SK-N-SH (cell line): ENCODE data around the gene CSF2RB.

Experiments
- EP300 ChIP-seq, 2 experiments: IDR thresholded peaks; 2 replicates each; pipeline versions ENCODE4 v1.4.0 to v1.6.1; 2012; ENCODE audit warnings: borderline replicate concordance in 1 of 2, low read depth in 1 of 2, low read length in 1 of 2
- FOSL2 ChIP-seq: IDR thresholded peaks from 2 replicates; pipeline ENCODE4 v1.4.0; 2012; ENCODE audit warnings: low read depth, mild to moderate bottlenecking, moderate library complexity, borderline replicate concordance
- RCOR1 ChIP-seq: fragments of 150-350 bp; IDR thresholded peaks from 2 replicates; pipeline ENCODE4 v1.6.1; 2017; ENCODE audit warnings: antibody characterized with exemption, low read length
- SIN3A ChIP-seq: IDR thresholded peaks from 2 replicates; pipeline ENCODE4 v1.6.1; 2012; ENCODE audit warnings: low read depth, mild to moderate bottlenecking, low read length, moderate library complexity, borderline replicate concordance
- TF ChIP-seq, protein P1 (sequence below): fragments of 200-600 bp; sonication (generic); IDR thresholded peaks from 2 replicates; pipeline ENCODE4 v1.6.1; 2017; ENCODE audit warnings: antibody characterized with exemption, mild to moderate bottlenecking, moderate library complexity
- TF ChIP-seq, protein P2 (sequence below): fragments of 150-350 bp; IDR thresholded peaks from 2 replicates; pipeline ENCODE4 v1.6.1; 2017; ENCODE audit warnings: antibody characterized with exemption, low read length, low read depth, borderline replicate concordance
- TF ChIP-seq, protein P3 (sequence below): IDR thresholded peaks from 2 replicates; pipeline ENCODE4 v1.4.0; 2012; ENCODE audit warnings: low read depth, borderline replicate concordance

DNA sequence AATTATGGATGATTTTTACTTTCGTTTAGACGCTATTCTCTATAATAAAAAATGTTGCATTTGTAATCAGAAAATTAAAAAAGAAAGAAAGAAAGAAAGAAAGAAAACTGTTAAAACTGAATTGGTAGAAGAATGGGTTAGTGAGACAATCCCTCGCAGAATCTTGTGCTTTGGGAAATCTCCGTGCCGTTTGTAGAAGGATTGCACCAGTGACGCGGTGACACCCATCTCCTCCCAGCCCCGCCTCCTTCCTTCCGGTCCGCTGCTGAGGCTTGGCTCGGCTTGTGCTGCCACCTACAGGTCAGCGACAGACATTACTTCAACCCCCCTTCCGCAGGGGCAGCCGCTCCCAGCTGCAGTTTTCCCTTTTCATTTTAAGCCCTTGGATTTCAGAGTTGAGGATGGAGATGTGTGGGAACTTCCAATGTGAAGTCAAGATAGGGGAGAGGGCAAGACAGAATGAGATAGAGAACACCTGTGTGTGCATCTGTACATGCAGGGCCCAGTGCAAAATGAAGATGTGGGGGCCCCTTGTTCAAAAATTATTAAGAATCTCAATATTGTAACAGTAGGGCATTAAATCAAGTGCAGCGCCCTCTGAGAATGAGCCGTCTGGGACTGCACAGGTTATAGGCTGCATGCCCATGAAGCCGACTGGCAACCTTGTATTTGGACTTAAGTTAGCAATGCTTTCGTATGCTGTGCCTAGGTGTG is 64.7 kb downstream of the CSF2RB start:
- TF ChIP-seq, protein P1, sequence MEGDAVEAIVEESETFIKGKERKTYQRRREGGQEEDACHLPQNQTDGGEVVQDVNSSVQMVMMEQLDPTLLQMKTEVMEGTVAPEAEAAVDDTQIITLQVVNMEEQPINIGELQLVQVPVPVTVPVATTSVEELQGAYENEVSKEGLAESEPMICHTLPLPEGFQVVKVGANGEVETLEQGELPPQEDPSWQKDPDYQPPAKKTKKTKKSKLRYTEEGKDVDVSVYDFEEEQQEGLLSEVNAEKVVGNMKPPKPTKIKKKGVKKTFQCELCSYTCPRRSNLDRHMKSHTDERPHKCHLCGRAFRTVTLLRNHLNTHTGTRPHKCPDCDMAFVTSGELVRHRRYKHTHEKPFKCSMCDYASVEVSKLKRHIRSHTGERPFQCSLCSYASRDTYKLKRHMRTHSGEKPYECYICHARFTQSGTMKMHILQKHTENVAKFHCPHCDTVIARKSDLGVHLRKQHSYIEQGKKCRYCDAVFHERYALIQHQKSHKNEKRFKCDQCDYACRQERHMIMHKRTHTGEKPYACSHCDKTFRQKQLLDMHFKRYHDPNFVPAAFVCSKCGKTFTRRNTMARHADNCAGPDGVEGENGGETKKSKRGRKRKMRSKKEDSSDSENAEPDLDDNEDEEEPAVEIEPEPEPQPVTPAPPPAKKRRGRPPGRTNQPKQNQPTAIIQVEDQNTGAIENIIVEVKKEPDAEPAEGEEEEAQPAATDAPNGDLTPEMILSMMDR, result peak; percentile 91
- TF ChIP-seq, protein P2, sequence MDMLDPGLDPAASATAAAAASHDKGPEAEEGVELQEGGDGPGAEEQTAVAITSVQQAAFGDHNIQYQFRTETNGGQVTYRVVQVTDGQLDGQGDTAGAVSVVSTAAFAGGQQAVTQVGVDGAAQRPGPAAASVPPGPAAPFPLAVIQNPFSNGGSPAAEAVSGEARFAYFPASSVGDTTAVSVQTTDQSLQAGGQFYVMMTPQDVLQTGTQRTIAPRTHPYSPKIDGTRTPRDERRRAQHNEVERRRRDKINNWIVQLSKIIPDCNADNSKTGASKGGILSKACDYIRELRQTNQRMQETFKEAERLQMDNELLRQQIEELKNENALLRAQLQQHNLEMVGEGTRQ, result no peak
- no peak for TF ChIP-seq FOSL2
- TF ChIP-seq SIN3A, result no peak
- peak; percentile 64 for TF ChIP-seq RCOR1
- no peak for TF ChIP-seq EP300 (IDR thresholded peaks at IDR 0.05; ENCODE audit: borderline replicate concordance in 1 of 2, low read depth in 1 of 2, low read length in 1 of 2)
- TF ChIP-seq, protein P3, sequence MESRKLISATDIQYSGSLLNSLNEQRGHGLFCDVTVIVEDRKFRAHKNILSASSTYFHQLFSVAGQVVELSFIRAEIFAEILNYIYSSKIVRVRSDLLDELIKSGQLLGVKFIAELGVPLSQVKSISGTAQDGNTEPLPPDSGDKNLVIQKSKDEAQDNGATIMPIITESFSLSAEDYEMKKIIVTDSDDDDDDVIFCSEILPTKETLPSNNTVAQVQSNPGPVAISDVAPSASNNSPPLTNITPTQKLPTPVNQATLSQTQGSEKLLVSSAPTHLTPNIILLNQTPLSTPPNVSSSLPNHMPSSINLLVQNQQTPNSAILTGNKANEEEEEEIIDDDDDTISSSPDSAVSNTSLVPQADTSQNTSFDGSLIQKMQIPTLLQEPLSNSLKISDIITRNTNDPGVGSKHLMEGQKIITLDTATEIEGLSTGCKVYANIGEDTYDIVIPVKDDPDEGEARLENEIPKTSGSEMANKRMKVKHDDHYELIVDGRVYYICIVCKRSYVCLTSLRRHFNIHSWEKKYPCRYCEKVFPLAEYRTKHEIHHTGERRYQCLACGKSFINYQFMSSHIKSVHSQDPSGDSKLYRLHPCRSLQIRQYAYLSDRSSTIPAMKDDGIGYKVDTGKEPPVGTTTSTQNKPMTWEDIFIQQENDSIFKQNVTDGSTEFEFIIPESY, result no peak
